Upper lobe of left lung (tissue), 6 donors: Measurements from ENCODE around the gene TAF7. TPM values are rescaled to one million over a fixed set of nuclear protein-coding genes. Genes with fewer than 3 reads are reported as not detected.
A peak's percentile ranks its signal among the peaks of the same experiment; 100 is the strongest.

Source experiments
- ATAC-seq, 2 donors: fragments of 200-7000 bp; cut with Tn5 transposase; one replicate each; pipeline ENCODE4 v1.9.1; 2022; ENCODE audit warnings: mild to moderate bottlenecking in 2 of 2, moderate library complexity in 2 of 2; ENCODE audit not compliant: low FRiP score in 2 of 2
- DNase-seq, 2 donors: peaks; one replicate each; pipeline ENCODE4 v3.0.0-alpha.2; 2019 to 2020
- H3K27ac ChIP-seq, 4 donors: fragments of 200-600 bp; sonication (generic); one replicate each; pipeline ENCODE4 v1.5.1; 2016 to 2019
- H3K27me3 ChIP-seq, 4 donors: fragments of 200-600 bp; sonication (generic); one replicate each; pipeline ENCODE4 v1.5.1; 2017 to 2019
- H3K36me3 ChIP-seq, 4 donors: fragments of 200-600 bp; sonication (generic); one replicate each; pipeline ENCODE4 v1.5.1; 2016 to 2019
- H3K4me1 ChIP-seq, 4 donors: fragments of 200-600 bp; sonication (generic); one replicate each; pipeline ENCODE4 v1.5.1; 2018 to 2019
- H3K4me3 ChIP-seq, 4 donors: fragments of 200-600 bp; sonication (generic); one replicate each; pipeline ENCODE4 v1.5.1; 2017 to 2019; ENCODE audit warnings: mild to moderate bottlenecking in 2 of 4, moderate library complexity in 1 of 4
- H3K9me3 ChIP-seq, 4 donors: fragments of 200-600 bp; sonication (generic); one replicate each; pipeline ENCODE4 v1.5.1; 2018 to 2019
- EP300 ChIP-seq, 4 donors: sonication (generic); formaldehyde crosslinking; IDR thresholded peaks; one replicate each; pipeline ENCODE4 v1.5.1; 2017; ENCODE audit warnings: antibody characterized with exemption in 4 of 4, control low read depth in 2 of 4
- POLR2A ChIP-seq, 4 donors: fragments of 450-650 bp; IDR thresholded peaks; one replicate each; pipeline ENCODE4 v1.5.1; 2016 to 2017; ENCODE audit warnings: antibody characterized with exemption in 4 of 4, mild to moderate bottlenecking in 2 of 4
- POLR2AphosphoS5 ChIP-seq, 2 donors: sonication (generic); formaldehyde crosslinking; IDR thresholded peaks; one replicate each; pipeline ENCODE4 v1.5.1; 2017; ENCODE audit warnings: antibody characterized with exemption in 2 of 2
- WGBS, 2 donors: methylation state at CpG; one replicate each; pipeline ENCODE4 v1.1.5; 2017 to 2018; 5-methylcytosine and 5-hydroxymethylcytosine counted together
- total RNA-seq, 6 donors: library from RNA; depleted of rRNA in 4 of 6; stranded (reverse); fragments of >200 nt in 4 of 6; gene quantifications; one replicate each; pipeline versions ENCODE4 v1.1.0 to v1.2.1, GENCODE V29; 2016 to 2021
- TF ChIP-seq, protein P1 (sequence below), 6 experiments: fragments of 450-650 bp in 4 of 6; fragments of 200-600 bp in 2 of 6; sonication (generic) in 2 of 6; IDR thresholded peaks; one replicate each; pipeline ENCODE4 v1.5.1; 2016 to 2019; ENCODE audit warnings: antibody characterized with exemption in 6 of 6
- donor health status: DM: no; HTN: no; CAD: no; lungs with moderate emphysema.
- donor health status: DM: no; HTN: yes; CAD: no; lungs with severe emphysema.

TAF7 gene
- total RNA-seq, 6 donors from 2014 or later: 35.6 to 74.5 (median 39.8) TPM

DNA sequence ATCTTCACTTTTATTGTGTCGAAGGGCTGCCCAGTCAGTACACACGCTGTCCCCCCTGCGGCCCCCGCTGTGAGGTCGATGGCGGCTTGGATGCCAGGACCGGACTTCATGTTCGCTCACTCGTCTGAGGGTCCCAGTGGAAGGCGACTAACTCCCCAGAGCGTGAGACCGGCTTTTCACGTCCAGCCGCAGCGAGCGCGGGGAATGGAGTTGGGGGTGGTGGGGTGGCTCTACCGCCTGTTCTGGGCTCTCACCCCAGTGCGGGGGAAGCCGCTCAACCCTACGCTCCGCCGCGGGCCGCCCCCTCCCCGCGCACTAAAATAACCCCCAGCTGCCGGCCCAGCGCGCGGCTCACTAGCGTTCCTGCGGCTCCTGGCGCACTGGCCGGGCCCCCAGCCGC lies 16.8 kb downstream of the TAF7 start, which contains the start of gene SLC25A2:
Gene SLC25A2, minus strand, starts transcription at position 294 of the 400 bp plus-strand sequence. Its CDS starts 184 bp downstream, at position 110.
- Histone ChIP-seq H3K27me3 (no peaks in the 10 kb centered on the region), H3K36me3 (no peaks in the 10 kb centered on the region), H3K4me1 (no peaks in the 10 kb centered on the region), H3K9me3 (peaks cover 78 to 99% (median 93%) of the 10 kb centered on the region in 4 donors), H3K27ac (no peak within 1 kb of the TSS), H3K4me3 (no peak within 1 kb of the TSS)
- DNase-seq (peak in 1 of 2 donors; percentile 67), ATAC-seq (no peak)
- 46 to 67% methylated on average over 21 to 25 of the region's 36 CpGs for WGBS, 2 donors
- no peak for TF ChIP-seq POLR2A (IDR thresholded peaks at IDR 0.05)
- no peak for TF ChIP-seq EP300 (IDR thresholded peaks at IDR 0.05)
- TF ChIP-seq, protein P1, sequence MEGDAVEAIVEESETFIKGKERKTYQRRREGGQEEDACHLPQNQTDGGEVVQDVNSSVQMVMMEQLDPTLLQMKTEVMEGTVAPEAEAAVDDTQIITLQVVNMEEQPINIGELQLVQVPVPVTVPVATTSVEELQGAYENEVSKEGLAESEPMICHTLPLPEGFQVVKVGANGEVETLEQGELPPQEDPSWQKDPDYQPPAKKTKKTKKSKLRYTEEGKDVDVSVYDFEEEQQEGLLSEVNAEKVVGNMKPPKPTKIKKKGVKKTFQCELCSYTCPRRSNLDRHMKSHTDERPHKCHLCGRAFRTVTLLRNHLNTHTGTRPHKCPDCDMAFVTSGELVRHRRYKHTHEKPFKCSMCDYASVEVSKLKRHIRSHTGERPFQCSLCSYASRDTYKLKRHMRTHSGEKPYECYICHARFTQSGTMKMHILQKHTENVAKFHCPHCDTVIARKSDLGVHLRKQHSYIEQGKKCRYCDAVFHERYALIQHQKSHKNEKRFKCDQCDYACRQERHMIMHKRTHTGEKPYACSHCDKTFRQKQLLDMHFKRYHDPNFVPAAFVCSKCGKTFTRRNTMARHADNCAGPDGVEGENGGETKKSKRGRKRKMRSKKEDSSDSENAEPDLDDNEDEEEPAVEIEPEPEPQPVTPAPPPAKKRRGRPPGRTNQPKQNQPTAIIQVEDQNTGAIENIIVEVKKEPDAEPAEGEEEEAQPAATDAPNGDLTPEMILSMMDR (IDR thresholded peaks at IDR 0.05): no peak
- TF ChIP-seq POLR2AphosphoS5 (IDR thresholded peaks at IDR 0.05): no peak

DNA sequence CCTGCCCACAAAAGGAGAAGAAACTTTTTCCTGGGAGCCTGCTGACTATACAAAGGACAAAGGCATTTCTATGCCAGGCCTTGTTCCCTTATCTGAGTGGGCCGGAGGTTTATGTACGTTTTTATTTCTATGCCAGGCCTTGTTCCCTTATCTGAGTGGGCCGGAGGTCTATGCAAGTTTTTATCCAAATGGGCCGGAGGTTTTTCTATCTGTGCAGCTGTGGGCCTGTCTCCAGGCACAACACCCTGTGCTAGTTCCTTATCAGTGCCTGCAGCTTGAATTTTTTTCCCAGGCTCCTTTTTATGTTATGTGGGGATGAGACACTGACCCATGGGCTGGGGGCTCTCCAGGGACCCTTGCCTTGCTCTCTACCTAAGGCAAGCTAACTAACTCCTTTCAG lies 22.2 kb downstream of the TAF7 start:
- Histone ChIP-seq H3K4me3 (no peak overlapping the region), H3K9me3 (peaks cover 53 to 99% (median 89%) of the 10 kb centered on the region in 4 donors), H3K27ac (no peak overlapping the region), H3K27me3 (no peaks in the 10 kb centered on the region), H3K4me1 (no peaks in the 10 kb centered on the region), H3K36me3 (peaks cover 0 to 3% (median 0%) of the 10 kb centered on the region in 4 donors)
- DNase-seq (no peak), ATAC-seq (no peak)
- 87 to 88% methylated on average over 4 of the region's 4 CpGs for WGBS, 2 donors
- TF ChIP-seq EP300 (IDR thresholded peaks at IDR 0.05): no peak
- TF ChIP-seq POLR2AphosphoS5 (IDR thresholded peaks at IDR 0.05): no peak
- TF ChIP-seq, protein P1 (IDR thresholded peaks at IDR 0.05): no peak
- no peak for TF ChIP-seq POLR2A (IDR thresholded peaks at IDR 0.05)

DNA sequence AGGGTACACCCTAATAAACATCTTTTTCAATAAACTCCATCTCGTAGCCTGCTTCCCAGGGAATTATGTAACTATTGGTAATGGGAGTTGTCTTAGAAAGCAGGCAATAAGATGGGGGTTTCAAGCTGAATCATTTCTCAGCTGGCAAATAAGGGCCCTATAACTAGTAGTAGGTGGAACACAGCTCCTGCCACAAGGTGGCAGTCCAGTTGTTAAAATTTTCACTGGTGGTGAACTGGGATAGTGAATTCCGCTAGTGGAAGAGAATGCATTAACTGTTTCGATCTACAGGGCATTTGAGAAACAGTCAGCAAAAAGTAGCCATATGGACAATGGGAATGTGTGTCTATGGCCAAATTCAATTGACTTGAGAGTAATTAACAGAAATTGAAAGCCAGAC lies 47.7 kb downstream of the TAF7 start:
- H3K27ac ChIP-seq: no peak overlapping the region
- no peaks in the 10 kb centered on the region for H3K4me1 ChIP-seq
- no peaks in the 10 kb centered on the region for H3K27me3 ChIP-seq
- no peak for TF ChIP-seq POLR2AphosphoS5 (IDR thresholded peaks at IDR 0.05)
- TF ChIP-seq EP300 (IDR thresholded peaks at IDR 0.05): no peak
- TF ChIP-seq, protein P1 (IDR thresholded peaks at IDR 0.05): no peak
- TF ChIP-seq POLR2A (IDR thresholded peaks at IDR 0.05): no peak
- no peaks in the 10 kb centered on the region for H3K36me3 ChIP-seq
- DNase-seq (no peak), ATAC-seq (no peak)
- H3K4me3 ChIP-seq: no peak overlapping the region
- H3K9me3 ChIP-seq: peaks cover 66 to 95% (median 91%) of the 10 kb centered on the region in 4 donors
- WGBS, 2 donors: 65 to 66% methylated on average over 3 of the region's 3 CpGs

DNA sequence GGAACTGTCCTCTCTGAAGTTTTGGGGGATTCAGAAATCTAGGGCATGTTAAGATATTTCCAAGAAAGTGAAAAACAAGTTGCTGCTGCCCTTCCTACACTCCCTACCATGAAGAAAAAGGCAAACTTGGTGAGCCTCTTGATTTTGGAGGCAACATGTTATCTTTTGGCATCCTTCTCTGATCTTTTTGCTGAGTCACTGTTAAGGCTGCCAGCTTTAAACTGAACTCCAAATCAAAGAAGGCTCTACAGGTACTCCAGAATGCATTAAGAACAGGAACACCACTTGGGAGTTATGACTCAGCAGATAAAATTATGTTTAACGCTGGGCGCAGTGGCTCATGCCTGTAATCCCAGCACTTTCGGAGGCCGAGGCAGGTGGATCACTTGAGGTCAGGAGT lies 51.4 kb downstream of the TAF7 start:
- no peak for DNase-seq
- ATAC-seq: no peak
- Histone ChIP-seq H3K27ac (no peak overlapping the region), H3K4me1 (no peaks in the 10 kb centered on the region), H3K9me3 (peaks cover 88 to 100% (median 96%) of the 10 kb centered on the region in 4 donors), H3K27me3 (no peaks in the 10 kb centered on the region), H3K36me3 (no peaks in the 10 kb centered on the region), H3K4me3 (no peak overlapping the region)
- TF ChIP-seq, protein P1 (IDR thresholded peaks at IDR 0.05): no peak
- TF ChIP-seq POLR2AphosphoS5 (IDR thresholded peaks at IDR 0.05): no peak
- TF ChIP-seq POLR2A (IDR thresholded peaks at IDR 0.05): no peak
- TF ChIP-seq EP300 (IDR thresholded peaks at IDR 0.05): no peak
- WGBS, 2 donors: 87 to 98% methylated on average over 4 of the region's 4 CpGs

Other genes starting within 250 kb of the TAF7 start
- gene PCDHB2, start 226.2 kb downstream of the TAF7 start, total RNA-seq: 1 to 10 TPM in 5 of 6 donors, under 1 TPM in 1; 0.79 to 9.2 (median 3.7) TPM
- gene PCDHB3, start 220.3 kb downstream of the TAF7 start, total RNA-seq: 1 to 10 TPM in 5 of 6 donors, under 1 TPM in 1; 0.39 to 4.2 (median 1.7) TPM
- gene PCDHB4, start 199.0 kb downstream of the TAF7 start, total RNA-seq: 1 to 10 TPM in 5 of 6 donors, under 1 TPM in 1; 0.49 to 2.9 (median 2.4) TPM
- 10 to 100 TPM in 1 of 6 donors, 1 to 10 TPM in 5; 1.8 to 22.4 (median 2.2) TPM for gene PCDHB5, start 185.6 kb downstream of the TAF7 start, total RNA-seq
- 1 to 10 TPM in 1 of 6 donors, under 1 TPM in 4, not detected in 1; 0.46 to 1.0 (median 0.77) TPM for gene PCDHB6, start 170.7 kb downstream of the TAF7 start, total RNA-seq
- 1 to 10 TPM in 5 of 6 donors, under 1 TPM in 1; 0.30 to 2.9 (median 1.8) TPM for gene PCDHB7, start 148.1 kb downstream of the TAF7 start, total RNA-seq
- gene PCDHB8, start 143.0 kb downstream of the TAF7 start, total RNA-seq: 1 to 10 TPM in 1 of 6 donors, under 1 TPM in 3, not detected in 2; 0.83 to 2.1 (median 0.96) TPM
- 1 to 10 TPM; 1.6 to 4.9 (median 2.1) TPM for gene PCDHB16, start 138.4 kb downstream of the TAF7 start, total RNA-seq
- 1 to 10 TPM in 4 of 6 donors, under 1 TPM in 2; 0.63 to 3.1 (median 1.2) TPM for gene PCDHB9, start 133.6 kb downstream of the TAF7 start, total RNA-seq
- gene PCDHB10, start 128.4 kb downstream of the TAF7 start, total RNA-seq: 1 to 10 TPM; 1.0 to 2.2 (median 1.6) TPM
- 1 to 10 TPM in 5 of 6 donors, under 1 TPM in 1; 0.78 to 3.4 (median 1.5) TPM for gene PCDHB11, start 121.2 kb downstream of the TAF7 start, total RNA-seq
- gene PCDHB12, start 112.1 kb downstream of the TAF7 start, total RNA-seq: 1 to 10 TPM in 4 of 6 donors, under 1 TPM in 2; 0.39 to 6.3 (median 1.8) TPM
- gene PCDHB13, start 106.9 kb downstream of the TAF7 start, total RNA-seq: 1 to 10 TPM; 1.2 to 3.1 (median 2.1) TPM
- 1 to 10 TPM; 1.3 to 5.2 (median 2.7) TPM for gene PCDHB14, start 97.4 kb downstream of the TAF7 start, total RNA-seq
- gene PCDHB15, start 75.4 kb downstream of the TAF7 start, total RNA-seq: 1 to 10 TPM; 1.4 to 4.2 (median 2.6) TPM
- 1 to 10 TPM in 1 of 6 donors, under 1 TPM in 3, not detected in 2; 0.40 to 1.2 (median 0.55) TPM for gene SLC25A2, start 16.7 kb downstream of the TAF7 start, total RNA-seq
- gene PCDHGA1, start 9.7 kb upstream of the TAF7 start, total RNA-seq: under 1 TPM in 4 of 6 donors, not detected in 2; 0.15 to 0.51 (median 0.24) TPM
- 1 to 10 TPM; 1.6 to 4.3 (median 2.7) TPM for gene PCDHGA2, start 18.0 kb upstream of the TAF7 start, total RNA-seq
- 1 to 10 TPM in 4 of 6 donors, under 1 TPM in 2; 0.80 to 2.1 (median 1.7) TPM for gene PCDHGA3, start 23.0 kb upstream of the TAF7 start, total RNA-seq
- gene PCDHGB1, start 29.3 kb upstream of the TAF7 start, total RNA-seq: 1 to 10 TPM in 4 of 6 donors, under 1 TPM in 2; 0.76 to 6.3 (median 1.3) TPM
- gene PCDHGA4, start 34.2 kb upstream of the TAF7 start, total RNA-seq: 1 to 10 TPM; 1.7 to 9.4 (median 2.8) TPM
- gene PCDHGB2, start 39.2 kb upstream of the TAF7 start, total RNA-seq: 10 to 100 TPM in 1 of 6 donors, 1 to 10 TPM in 5; 1.7 to 12.6 (median 2.7) TPM
- 1 to 10 TPM in 5 of 6 donors, under 1 TPM in 1; 0.97 to 7.3 (median 2.0) TPM for gene PCDHGA5, start 43.4 kb upstream of the TAF7 start, total RNA-seq
- gene PCDHGB3, start 49.5 kb upstream of the TAF7 start, total RNA-seq: 1 to 10 TPM; 1.2 to 6.3 (median 2.3) TPM
- gene PCDHGA6, start 53.1 kb upstream of the TAF7 start, total RNA-seq: 1 to 10 TPM; 1.7 to 7.3 (median 3.6) TPM
- gene PCDHGA7, start 62.0 kb upstream of the TAF7 start, total RNA-seq: 10 to 100 TPM in 1 of 6 donors, 1 to 10 TPM in 5; 1.2 to 13.6 (median 2.7) TPM
- gene PCDHGB4, start 66.9 kb upstream of the TAF7 start, total RNA-seq: 1 to 10 TPM; 2.4 to 6.5 (median 2.9) TPM
- gene PCDHGA8, start 71.8 kb upstream of the TAF7 start, total RNA-seq: 1 to 10 TPM in 5 of 6 donors, under 1 TPM in 1; 0.66 to 8.4 (median 1.6) TPM
- 10 to 100 TPM in 1 of 6 donors, 1 to 10 TPM in 5; 6.2 to 11.8 (median 8.3) TPM for gene PCDHGB5, start 77.2 kb upstream of the TAF7 start, total RNA-seq
- gene PCDHGA9, start 82.0 kb upstream of the TAF7 start, total RNA-seq: 1 to 10 TPM; 2.4 to 8.4 (median 4.5) TPM
- gene PCDHGB6, start 87.2 kb upstream of the TAF7 start, total RNA-seq: 1 to 10 TPM; 3.2 to 7.4 (median 6.3) TPM
- 10 to 100 TPM in 1 of 6 donors, 1 to 10 TPM in 5; 3.0 to 19.9 (median 4.3) TPM for gene PCDHGA10, start 92.2 kb upstream of the TAF7 start, total RNA-seq
- 10 to 100 TPM in 4 of 6 donors, 1 to 10 TPM in 2; 7.0 to 22.5 (median 12.7) TPM for gene PCDHGB7, start 96.9 kb upstream of the TAF7 start, total RNA-seq
- gene PCDHGA11, start 100.3 kb upstream of the TAF7 start, total RNA-seq: 10 to 100 TPM in 1 of 6 donors, 1 to 10 TPM in 5; 2.0 to 16.8 (median 2.3) TPM
- 10 to 100 TPM in 1 of 6 donors, 1 to 10 TPM in 5; 4.3 to 19.9 (median 5.7) TPM for gene PCDHGA12, start 109.7 kb upstream of the TAF7 start, total RNA-seq
- 100 to 1,000 TPM in 1 of 6 donors, 10 to 100 TPM in 5; 26.4 to 116 (median 50.1) TPM for gene PCDHGC3, start 155.2 kb upstream of the TAF7 start, total RNA-seq
- 10 to 100 TPM in 1 of 6 donors, 1 to 10 TPM in 4, under 1 TPM in 1; 0.69 to 24.7 (median 1.8) TPM for gene PCDHGC4, start 164.2 kb upstream of the TAF7 start, total RNA-seq
- 10 to 100 TPM in 1 of 6 donors, 1 to 10 TPM in 3, under 1 TPM in 2; 0.61 to 11.5 (median 1.4) TPM for gene PCDHGC5, start 168.3 kb upstream of the TAF7 start, total RNA-seq